ENCODE results near the gene SLC44A4. TPM values are rescaled to one million over a fixed set of nuclear protein-coding genes. Genes with fewer than 3 reads are reported as not detected.

SLC44A4 gene
- total and polyA plus RNA-seq, 2 of the 8 experiments (the other 6 are each of a cell fraction or from before 2014, with no cell fraction given), result 4.8 to 7.0 TPM

- TF ChIP-seq CHD7 (IDR thresholded peaks at IDR 0.05; ENCODE audit: insufficient replicate concordance, low read length) (no peak), HDAC2 (IDR thresholded peaks at IDR 0.05; ENCODE audit: borderline replicate concordance in 1 of 2, low read depth in 2 of 2, low read length in 2 of 2) (no peak), ZNF274 (IDR thresholded peaks at IDR 0.05; ENCODE audit: borderline replicate concordance, extremely low read depth, low read length) (no peak), GTF2F1 (IDR thresholded peaks at IDR 0.05; ENCODE audit: borderline replicate concordance, low read depth, low read length) (no peak), CHD1 (IDR thresholded peaks at IDR 0.05; ENCODE audit: low read depth, low read length) (no peak), SIRT6 (IDR thresholded peaks at IDR 0.05; ENCODE audit: low read length) (no peak), SP2 (IDR thresholded peaks at IDR 0.05; ENCODE audit: low read length) (no peak), TEAD4 (IDR thresholded peaks at IDR 0.05; ENCODE audit: low read depth, low read length) (no peak), TCF12 (IDR thresholded peaks at IDR 0.05; ENCODE audit: low read depth, low read length) (no peak), EGR1 (IDR thresholded peaks at IDR 0.05; ENCODE audit: borderline replicate concordance, low read depth, low read length) (no peak), TBP (IDR thresholded peaks at IDR 0.05; ENCODE audit: low read depth, low read length) (no peak), TAF7 (optimal IDR thresholded peaks at IDR 0.05; ENCODE audit: borderline replicate concordance, low read depth, low read length) (no peak), PHF8 (conservative IDR thresholded peaks at IDR 0.05; ENCODE audit: low read depth, low read length) (no peak)
Measured at GRCh38 chr6:31928672-31928939, 49.8 kb upstream of the SLC44A4 start (continued).

Measured in H1 (cell line).